NCI-H446 (cell line): ENCODE data around the gene MYH7.
"Not testable (repeated sequence)": the region's sequence is repeated elsewhere in the genome, so short reads cannot be mapped to it uniquely, and the experiment has no call there.

Experiments
- DNase-seq, 2 experiments: peaks; one replicate each; lab custom pipeline; 2025; lab: John Stamatoyannopoulos, UW

Gene MYH7

GRCh38 chr14:23430016-23430722 lies 5.3 kb downstream of the MYH7 start:
- DNase-seq, result no peak

- no peak for DNase-seq
These were observed 6.6 kb downstream of the MYH7 start for GRCh38 chr14:23428686-23429495.

GRCh38 chr14:23425798-23426197 lies 9.7 kb downstream of the MYH7 start:
- not testable (repeated sequence) for DNase-seq

- no peak for DNase-seq
These were observed 10.3 kb downstream of the MYH7 start for GRCh38 chr14:23425169-23425568.

GRCh38 chr14:23423657-23424056 lies 11.8 kb downstream of the MYH7 start:
- DNase-seq, result no peak

GRCh38 chr14:23421594-23421993 lies 13.9 kb downstream of the MYH7 start:
- no peak for DNase-seq

GRCh38 chr14:23419646-23420045 lies 15.8 kb downstream of the MYH7 start:
- DNase-seq, result not testable (repeated sequence)

- no peak for DNase-seq
These were observed 17.4 kb downstream of the MYH7 start for GRCh38 chr14:23418021-23418420.

- DNase-seq, result not testable (repeated sequence)
These were observed 18.2 kb downstream of the MYH7 start for GRCh38 chr14:23417269-23417668.

- DNase-seq, result no peak
These were observed 18.7 kb downstream of the MYH7 start for GRCh38 chr14:23416801-23417200.

- DNase-seq, result no peak
These were observed 19.4 kb downstream of the MYH7 start for GRCh38 chr14:23415821-23416778.

GRCh38 chr14:23414906-23415820 lies 20.3 kb downstream of the MYH7 start:
- DNase-seq, result no peak

GRCh38 chr14:23414254-23414653 lies 21.2 kb downstream of the MYH7 start:
- DNase-seq, result no peak

- DNase-seq, result no peak
These were observed 21.8 kb downstream of the MYH7 start for GRCh38 chr14:23413681-23414080.

- DNase-seq, result no peak
These were observed 23.6 kb downstream of the MYH7 start for GRCh38 chr14:23411563-23412525.

GRCh38 chr14:23409966-23410635 lies 25.4 kb downstream of the MYH7 start:
- DNase-seq, result no peak

- no peak for DNase-seq
These were observed 26.0 kb downstream of the MYH7 start for GRCh38 chr14:23409475-23409874.

- no peak for DNase-seq
These were observed 27.2 kb downstream of the MYH7 start for GRCh38 chr14:23408307-23408630.

GRCh38 chr14:23407516-23408306 lies 27.7 kb downstream of the MYH7 start, which contains the start of gene MYH6:
MYH6 (minus strand) TSS chr14:23408273; CDS start chr14:23407223, 1,050 bp downstream.
- DNase-seq, result no peak
